Adrenal gland (tissue), 12 donors: ENCODE data around the gene MIA2. TPM values are rescaled to one million over a fixed set of nuclear protein-coding genes. Genes with fewer than 3 reads are reported as not detected.
"Not testable (repeated sequence)": the region's sequence is repeated elsewhere in the genome, so short reads cannot be mapped to it uniquely, and the experiment has no call there.

Experiments used
- DNase-seq, 7 donors: peaks; one replicate each; pipeline ENCODE4 v3.0.0-alpha.2; 2019 to 2020
- H3K27ac ChIP-seq, 5 donors: fragments of 200-600 bp; sonication (generic) in 4 of 5; 1 replicate in 3 of 5; 2 replicates in 2 of 5; pipeline versions ENCODE4 v1.5.1 to v1.8.0; 2016 to 2020; ENCODE audit warnings: mild to moderate bottlenecking in 1 of 5
- H3K27me3 ChIP-seq: fragments of 200-600 bp; 2 replicates; pipeline ENCODE4 v1.8.0; 2021
- H3K36me3 ChIP-seq, 2 donors: fragments of 200-600 bp; replicated peaks in 1 of 2; 1 replicate in 1 of 2; 2 replicates in 1 of 2; pipeline versions ENCODE4 v1.5.1 to v1.8.0; 2018 to 2022
- H3K4me1 ChIP-seq, 2 donors: fragments of 200-600 bp; replicated peaks in 1 of 2; 1 replicate in 1 of 2; 2 replicates in 1 of 2; pipeline versions ENCODE4 v1.5.1 to v1.8.0; 2018 to 2021
- H3K4me3 ChIP-seq, 4 donors: fragments of 200-600 bp; sonication (generic) in 3 of 4; one replicate each; pipeline ENCODE4 v1.5.1; 2016 to 2018
- H3K9me3 ChIP-seq, 3 donors: fragments of 200-600 bp; sonication (generic) in 1 of 3; replicated peaks in 1 of 3; 1 replicate in 2 of 3; 2 replicates in 1 of 3; pipeline versions ENCODE4 v1.5.1 to v1.8.0; 2016 to 2021
- POLR2A ChIP-seq, 2 donors: fragments of 450-650 bp; IDR thresholded peaks; one replicate each; pipeline ENCODE4 v1.6.1; 2017; ENCODE audit warnings: antibody characterized with exemption in 2 of 2, mild to moderate bottlenecking in 2 of 2, moderate library complexity in 1 of 2
- WGBS, 4 donors: extraction: QIAGEN DNeasy Blood & Tissue Kit in 2 of 4; methylation state at CpG; one replicate each; pipeline versions ENCODE4 v1.1.5 to v1.1.7; 2013 to 2017; 5-methylcytosine and 5-hydroxymethylcytosine counted together
- intact Hi-C, 2 donors: fragments of 100-400 bp; cut with DNase I; formaldehyde crosslinking; loops; one replicate each; pipeline versions ENCODE4 v1.14.1 to v1.15.0; 2022 to 2023
- polyA plus RNA-seq, 3 donors: library from polyadenylated mRNA; stranded (reverse); fragments of 200-250 nt in 2 of 3; fragments of 350-450 nt in 1 of 3; fragmentation: Illumina TruSeq in 1 of 3; extraction: RNeasy Lipid Tissue Mini Kit (QIAGEN cat#74804) in 1 of 3; gene quantifications; one replicate each; pipeline ENCODE4 v1.2.3, GENCODE V29; 2013 to 2014
- total RNA-seq, 9 donors: library from RNA; depleted of rRNA in 4 of 9; stranded (reverse); fragments of >200 nt in 4 of 9; fragments of 120-200 nt in 1 of 9; fragmentation: NEBNext Ultra II Directional in 1 of 9; extraction: Animal tissue kit (Norgen Biotek cat#: 25700) in 1 of 9; gene quantifications; one replicate each; pipeline versions ENCODE4 v1.1.0 to v1.2.4, GENCODE V29; 2013 to 2023
- TF ChIP-seq, protein P1 (sequence below), 6 experiments: fragments of 450-650 bp in 4 of 6; fragments of 200-600 bp in 2 of 6; sonication (generic) in 1 of 6; IDR thresholded peaks; 1 replicate in 5 of 6; 2 replicates in 1 of 6; pipeline versions ENCODE4 v1.5.1 to v1.8.0; 2016 to 2021; ENCODE audit warnings: antibody characterized with exemption in 6 of 6, mild to moderate bottlenecking in 2 of 6, moderate library complexity in 1 of 6
- donor health status: healthy with polysubstance abuse.
- donor health status: Bipolar disorder and iron deficiency.
- donor health status: DM: yes; HTN: yes; CAD: no.
- donor health status: DM: no; HTN: no; CAD: no.
- donor health status: DM: no; HTN: no; CAD: no.
- donor health status: DM: yes; HTN: yes; CAD: no.

Gene MIA2
- total and polyA plus RNA-seq, 12 donors: 24.8 to 62.0 (median 41.5) TPM

DNA sequence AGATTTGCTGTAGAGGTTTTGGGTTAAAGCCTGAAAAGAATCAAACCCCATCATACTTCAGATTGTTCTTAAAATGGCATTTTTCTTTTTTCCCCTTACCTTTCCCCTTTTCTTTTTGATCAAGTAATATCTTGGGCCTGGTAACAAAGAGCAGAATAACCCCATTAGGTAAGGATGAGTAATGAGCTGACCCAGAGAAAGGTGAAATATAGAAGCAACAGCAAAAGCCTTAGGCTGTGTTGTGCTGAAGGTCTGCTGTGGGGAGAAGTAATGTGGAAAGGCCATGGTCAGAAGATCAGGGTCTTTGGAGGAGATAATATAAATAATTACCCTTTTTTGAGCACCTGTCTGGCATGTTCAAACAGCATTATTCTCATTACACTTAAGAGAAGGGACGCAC, 42.3 kb downstream of the MIA2 start:
- DNase-seq: no peak
- Histone ChIP-seq H3K27ac (no peak overlapping the region), H3K27me3 (no peaks in the 10 kb centered on the region), H3K36me3 (no peaks in the 10 kb centered on the region), H3K4me1 (peaks cover 0 to 19% of the 10 kb centered on the region in 2 donors), H3K4me3 (no peak overlapping the region), H3K9me3 (no peaks in the 10 kb centered on the region)
- 93 to 100% (median 97%) methylated on average over 1 of the region's 1 CpG for WGBS, 4 donors
- TF ChIP-seq POLR2A (IDR thresholded peaks at IDR 0.05): no peak
- TF ChIP-seq, protein P1, sequence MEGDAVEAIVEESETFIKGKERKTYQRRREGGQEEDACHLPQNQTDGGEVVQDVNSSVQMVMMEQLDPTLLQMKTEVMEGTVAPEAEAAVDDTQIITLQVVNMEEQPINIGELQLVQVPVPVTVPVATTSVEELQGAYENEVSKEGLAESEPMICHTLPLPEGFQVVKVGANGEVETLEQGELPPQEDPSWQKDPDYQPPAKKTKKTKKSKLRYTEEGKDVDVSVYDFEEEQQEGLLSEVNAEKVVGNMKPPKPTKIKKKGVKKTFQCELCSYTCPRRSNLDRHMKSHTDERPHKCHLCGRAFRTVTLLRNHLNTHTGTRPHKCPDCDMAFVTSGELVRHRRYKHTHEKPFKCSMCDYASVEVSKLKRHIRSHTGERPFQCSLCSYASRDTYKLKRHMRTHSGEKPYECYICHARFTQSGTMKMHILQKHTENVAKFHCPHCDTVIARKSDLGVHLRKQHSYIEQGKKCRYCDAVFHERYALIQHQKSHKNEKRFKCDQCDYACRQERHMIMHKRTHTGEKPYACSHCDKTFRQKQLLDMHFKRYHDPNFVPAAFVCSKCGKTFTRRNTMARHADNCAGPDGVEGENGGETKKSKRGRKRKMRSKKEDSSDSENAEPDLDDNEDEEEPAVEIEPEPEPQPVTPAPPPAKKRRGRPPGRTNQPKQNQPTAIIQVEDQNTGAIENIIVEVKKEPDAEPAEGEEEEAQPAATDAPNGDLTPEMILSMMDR (IDR thresholded peaks at IDR 0.05): no peak
- intact Hi-C loops: no loop called here

GRCh38 chr14:39276579-39277114, 42.9 kb downstream of the MIA2 start:
- TF ChIP-seq, protein P1 (IDR thresholded peaks at IDR 0.05): no peak
- no peak for TF ChIP-seq POLR2A (IDR thresholded peaks at IDR 0.05)
- H3K27me3 ChIP-seq: no peaks in the 10 kb centered on the region
- H3K4me3 ChIP-seq: no peak overlapping the region
- no peaks in the 10 kb centered on the region for H3K36me3 ChIP-seq
- intact Hi-C loops: no loop called here
- H3K4me1 ChIP-seq: peaks cover 0 to 19% of the 10 kb centered on the region in 2 donors
- H3K27ac ChIP-seq: no peak overlapping the region
- 95 to 98% (median 98%) methylated on average over 2 of the region's 2 CpGs for WGBS, 4 donors
- H3K9me3 ChIP-seq: no peaks in the 10 kb centered on the region
- no peak for DNase-seq

DNA sequence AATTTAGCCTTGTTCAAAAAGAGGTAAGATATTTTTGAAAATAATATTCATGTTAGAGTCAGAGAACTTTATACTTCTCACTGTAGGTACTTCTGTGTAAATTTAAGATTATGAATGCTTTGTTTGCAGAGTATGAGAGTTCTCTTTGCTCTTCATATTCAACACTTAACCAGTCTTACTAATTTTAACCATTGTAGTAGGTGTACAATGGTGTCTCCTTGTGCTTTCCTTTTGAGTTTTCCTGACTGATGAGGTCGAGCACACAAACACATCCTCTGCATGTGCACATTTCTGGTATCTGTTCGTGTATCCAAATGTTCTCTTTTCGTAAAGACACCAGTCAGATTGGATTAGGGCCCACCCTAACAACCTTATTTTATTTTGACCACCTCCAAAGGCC, 45.8 kb downstream of the MIA2 start:
- Histone ChIP-seq H3K9me3 (no peaks in the 10 kb centered on the region), H3K27ac (no peak overlapping the region), H3K27me3 (no peaks in the 10 kb centered on the region), H3K36me3 (no peaks in the 10 kb centered on the region), H3K4me3 (no peak overlapping the region), H3K4me1 (peaks cover 0 to 19% of the 10 kb centered on the region in 2 donors)
- intact Hi-C loops: no loop called here
- 90 to 96% (median 94%) methylated on average over 3 of the region's 3 CpGs for WGBS, 4 donors
- TF ChIP-seq POLR2A (IDR thresholded peaks at IDR 0.05): no peak
- TF ChIP-seq, protein P1 (IDR thresholded peaks at IDR 0.05): no peak
- no peak for DNase-seq

- DNase-seq, intact Hi-C loops, H3K27me3 ChIP-seq, H3K9me3 ChIP-seq, H3K4me3 ChIP-seq, H3K36me3 ChIP-seq, H3K27ac ChIP-seq: not testable (repeated sequence)
- peaks cover 0 to 15% of the 10 kb centered on the region in 2 donors for H3K4me1 ChIP-seq
- WGBS, 4 donors: 94 to 100% (median 99%) methylated on average over 2 to 3 of the region's 3 CpGs
Measured at GRCh38 chr14:39280678-39281077, 47.0 kb downstream of the MIA2 start.

DNA sequence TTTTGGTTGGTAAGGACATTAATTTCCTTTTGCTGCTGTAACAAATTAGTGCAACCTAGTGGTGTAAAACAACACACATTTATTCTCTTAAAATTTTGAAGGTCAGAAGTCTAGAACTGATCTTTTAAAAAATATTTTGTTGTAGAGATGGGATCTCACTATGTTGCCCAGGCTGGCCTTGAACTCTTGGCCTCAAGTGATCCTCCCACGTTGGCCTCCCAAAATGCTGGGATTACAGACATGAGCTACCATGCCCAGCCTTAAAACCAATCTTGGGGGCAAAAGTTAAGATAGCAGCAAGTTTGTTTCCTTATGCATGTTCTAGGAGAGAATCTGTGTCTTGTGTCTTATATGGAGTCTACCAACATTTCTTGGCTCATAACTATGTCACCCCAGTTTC, 55.8 kb downstream of the MIA2 start:
- H3K4me3 ChIP-seq: no peak overlapping the region
- peaks cover 0 to 14% of the 10 kb centered on the region in 2 donors for H3K36me3 ChIP-seq
- no peaks in the 10 kb centered on the region for H3K27me3 ChIP-seq
- no peak for DNase-seq
- TF ChIP-seq, protein P1 (IDR thresholded peaks at IDR 0.05): no peak
- TF ChIP-seq POLR2A (IDR thresholded peaks at IDR 0.05): no peak
- H3K27ac ChIP-seq: no peak overlapping the region
- 40 to 57% (median 55%) methylated on average over 1 of the region's 1 CpG for WGBS, 4 donors
- no peaks in the 10 kb centered on the region for H3K9me3 ChIP-seq
- no peaks in the 10 kb centered on the region for H3K4me1 ChIP-seq
- intact Hi-C loops: no loop called here
